ENCODE measurements around the gene FGF4. TPM values are rescaled to one million over a fixed set of nuclear protein-coding genes. Genes with fewer than 3 reads are reported as not detected.

FGF4 gene
- total and polyA plus RNA-seq, 7 donors: not detected

DNA sequence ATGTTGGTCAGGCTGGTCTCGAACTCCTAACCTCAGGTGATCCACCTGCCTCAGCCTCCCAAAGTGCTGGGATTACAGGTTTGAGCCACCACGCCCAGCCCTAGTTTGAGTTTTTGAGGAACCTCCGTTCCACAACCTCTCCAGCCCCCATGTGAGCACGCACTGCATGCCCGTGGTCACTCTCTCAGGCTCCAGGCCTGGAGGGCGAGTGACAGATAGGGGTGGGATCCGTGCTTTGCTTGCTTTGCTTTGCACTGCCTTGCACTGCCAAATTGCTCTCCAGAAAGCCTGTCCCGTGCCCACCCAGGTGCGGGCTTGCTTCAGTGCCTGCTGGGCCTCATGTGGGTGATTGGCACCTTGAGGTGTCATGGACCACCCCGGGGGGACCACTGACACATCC lies 29.9 kb downstream of the FGF4 start:
- Histone ChIP-seq H3K4me3 (no peak overlapping the region), H3K4me1 (no peaks in the 10 kb centered on the region), H3K9me3 (no peaks in the 10 kb centered on the region), H3K27me3 (ENCODE audit: insufficient read depth in 3 of 3, low read length in 2 of 3) (peaks cover 0 to 22% (median 8%) of the 10 kb centered on the region in 3 donors), H3K27ac (no peak overlapping the region), H3K36me3 (ENCODE audit: insufficient read depth in 1 of 2, low read depth in 1 of 2) (no peaks in the 10 kb centered on the region)
- WGBS, 3 donors: 75 to 83% (median 80%) methylated on average over 10 of the region's 10 CpGs
- intact Hi-C loops (cut with DNase I): no loop called here
- DNase-seq (no peak), ATAC-seq (no peak)
- TF ChIP-seq, protein P1, sequence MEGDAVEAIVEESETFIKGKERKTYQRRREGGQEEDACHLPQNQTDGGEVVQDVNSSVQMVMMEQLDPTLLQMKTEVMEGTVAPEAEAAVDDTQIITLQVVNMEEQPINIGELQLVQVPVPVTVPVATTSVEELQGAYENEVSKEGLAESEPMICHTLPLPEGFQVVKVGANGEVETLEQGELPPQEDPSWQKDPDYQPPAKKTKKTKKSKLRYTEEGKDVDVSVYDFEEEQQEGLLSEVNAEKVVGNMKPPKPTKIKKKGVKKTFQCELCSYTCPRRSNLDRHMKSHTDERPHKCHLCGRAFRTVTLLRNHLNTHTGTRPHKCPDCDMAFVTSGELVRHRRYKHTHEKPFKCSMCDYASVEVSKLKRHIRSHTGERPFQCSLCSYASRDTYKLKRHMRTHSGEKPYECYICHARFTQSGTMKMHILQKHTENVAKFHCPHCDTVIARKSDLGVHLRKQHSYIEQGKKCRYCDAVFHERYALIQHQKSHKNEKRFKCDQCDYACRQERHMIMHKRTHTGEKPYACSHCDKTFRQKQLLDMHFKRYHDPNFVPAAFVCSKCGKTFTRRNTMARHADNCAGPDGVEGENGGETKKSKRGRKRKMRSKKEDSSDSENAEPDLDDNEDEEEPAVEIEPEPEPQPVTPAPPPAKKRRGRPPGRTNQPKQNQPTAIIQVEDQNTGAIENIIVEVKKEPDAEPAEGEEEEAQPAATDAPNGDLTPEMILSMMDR (IDR thresholded peaks at IDR 0.05): no peak

DNA sequence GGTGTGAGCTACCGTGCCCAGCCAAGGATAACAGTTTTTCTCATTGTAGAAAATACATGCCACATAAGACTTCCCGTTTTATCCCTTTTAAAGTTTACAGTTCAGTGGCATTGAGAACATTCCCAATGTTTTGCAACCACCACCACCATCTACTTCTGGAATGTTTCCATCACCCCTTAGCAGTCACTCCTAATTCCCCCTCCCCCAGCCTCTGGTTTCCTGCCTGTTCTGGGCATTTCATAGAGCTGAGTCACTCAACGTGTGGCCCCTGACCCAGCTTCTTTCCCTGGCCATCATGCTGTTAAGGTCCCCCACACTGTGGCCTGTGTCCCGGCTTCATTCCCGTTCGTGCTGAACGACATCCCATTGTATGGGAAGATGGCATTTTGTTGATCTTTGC lies 30.7 kb downstream of the FGF4 start:
- WGBS, 3 donors: 57 to 62% (median 57%) methylated on average over 7 of the region's 7 CpGs
- DNase-seq: no peak
- Histone ChIP-seq H3K36me3 (ENCODE audit: insufficient read depth in 1 of 2, low read depth in 1 of 2) (no peaks in the 10 kb centered on the region), H3K9me3 (no peaks in the 10 kb centered on the region), H3K27me3 (ENCODE audit: insufficient read depth in 3 of 3, low read length in 2 of 3) (peaks cover 0 to 22% (median 8%) of the 10 kb centered on the region in 3 donors), H3K27ac (no peak overlapping the region), H3K4me3 (no peak overlapping the region), H3K4me1 (no peaks in the 10 kb centered on the region)
- intact Hi-C loops (cut with DNase I): no loop called here
- ATAC-seq: no peak
- TF ChIP-seq, protein P1 (IDR thresholded peaks at IDR 0.05): no peak

DNA sequence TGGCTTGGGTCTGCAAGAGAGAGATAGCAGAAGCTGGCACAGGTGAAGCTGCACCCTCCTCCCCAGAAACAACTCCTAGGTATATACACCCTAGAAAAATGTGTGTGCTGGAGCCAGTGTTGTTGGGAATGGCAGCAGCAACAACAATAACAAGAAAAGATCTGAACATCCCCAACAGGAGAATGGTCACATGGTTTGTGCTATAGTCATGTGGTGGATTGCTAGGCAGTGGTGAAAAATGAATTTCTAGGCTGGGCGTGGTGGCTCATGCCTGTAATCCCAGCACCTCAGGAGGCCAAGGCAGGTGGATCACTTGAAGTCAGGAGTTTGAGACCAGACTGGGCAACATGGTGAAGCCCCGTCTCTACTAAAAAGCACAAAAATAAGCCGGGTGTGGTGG lies 40.3 kb downstream of the FGF4 start:
- TF ChIP-seq, protein P1 (IDR thresholded peaks at IDR 0.05): no peak

DNA sequence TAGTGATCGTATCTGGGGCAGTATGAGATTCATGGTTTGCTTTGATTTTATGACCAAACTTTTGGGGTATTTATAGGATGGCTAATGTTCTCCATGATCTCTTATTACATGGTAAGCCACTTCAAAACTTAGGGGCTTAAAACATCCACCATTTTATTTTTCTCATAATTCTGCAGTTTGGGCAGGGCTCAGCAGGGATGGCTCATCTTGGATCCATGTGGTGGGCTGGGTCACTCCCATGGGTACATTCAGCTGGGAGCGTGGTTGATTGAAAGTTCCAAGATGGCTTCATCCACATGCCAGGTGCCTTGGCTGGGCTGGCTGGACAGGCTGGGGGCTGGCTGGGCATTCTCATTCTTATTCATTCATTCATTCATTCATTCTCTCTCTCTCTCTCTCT lies 40.8 kb downstream of the FGF4 start:
- TF ChIP-seq, protein P1 (IDR thresholded peaks at IDR 0.05): no peak
- 73 to 84% (median 83%) methylated on average over 2 of the region's 2 CpGs for WGBS, 3 donors
- peaks cover 0 to 21% (median 6%) of the 10 kb centered on the region in 3 donors for H3K27me3 ChIP-seq (ENCODE audit: insufficient read depth in 3 of 3, low read length in 2 of 3)

More for the DNA sequence above, 40.3 kb downstream of the FGF4 start:
- Histone ChIP-seq H3K27me3 (ENCODE audit: insufficient read depth in 3 of 3, low read length in 2 of 3) (peaks cover 0 to 16% (median 6%) of the 10 kb centered on the region in 3 donors), H3K9me3 (peaks cover 3% of the 10 kb centered on the region), H3K36me3 (ENCODE audit: insufficient read depth in 1 of 2, low read depth in 1 of 2) (no peaks in the 10 kb centered on the region), H3K4me3 (no peak overlapping the region), H3K27ac (no peak overlapping the region), H3K4me1 (no peaks in the 10 kb centered on the region)
- WGBS, 3 donors: 94 to 98% (median 95%) methylated on average over 3 of the region's 3 CpGs
- ATAC-seq: no peak
- no peak for DNase-seq
- intact Hi-C loops (cut with DNase I): no loop called here

DNA sequence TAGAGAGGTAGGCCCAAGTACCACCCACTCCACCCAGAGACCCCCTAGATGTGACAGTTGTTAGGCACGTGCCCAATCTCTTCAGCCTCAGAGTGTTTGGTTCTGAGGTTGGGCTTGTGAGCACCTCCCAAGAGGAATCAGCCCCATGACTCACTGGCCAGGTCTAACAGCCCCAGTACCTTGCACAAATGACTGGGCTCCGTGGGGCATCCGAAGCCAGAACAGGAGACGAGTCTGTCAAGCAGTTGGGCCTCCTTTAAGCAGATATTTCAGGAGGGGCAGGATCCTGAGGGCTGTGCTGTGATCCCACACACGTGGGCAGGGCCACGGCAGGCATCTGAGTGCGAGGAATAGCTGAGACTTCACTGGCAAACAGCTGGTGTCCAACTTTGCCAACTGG lies 42.2 kb downstream of the FGF4 start:
- TF ChIP-seq, protein P1 (IDR thresholded peaks at IDR 0.05): no peak
- WGBS, 3 donors: 56 to 57% (median 56%) methylated on average over 7 of the region's 7 CpGs
- H3K27me3 ChIP-seq (ENCODE audit: insufficient read depth in 3 of 3, low read length in 2 of 3): peaks cover 0 to 33% (median 3%) of the 10 kb centered on the region in 3 donors
- no peak for DNase-seq
- no peaks in the 10 kb centered on the region for H3K36me3 ChIP-seq (ENCODE audit: insufficient read depth in 1 of 2, low read depth in 1 of 2)
- no peaks in the 10 kb centered on the region for H3K9me3 ChIP-seq
- no peaks in the 10 kb centered on the region for H3K4me1 ChIP-seq
- ATAC-seq: no peak
- no peak overlapping the region for H3K27ac ChIP-seq
- intact Hi-C loops (cut with DNase I): no loop called here
- no peak overlapping the region for H3K4me3 ChIP-seq

More for the DNA sequence above, 40.8 kb downstream of the FGF4 start:
- Histone ChIP-seq H3K36me3 (ENCODE audit: insufficient read depth in 1 of 2, low read depth in 1 of 2) (no peaks in the 10 kb centered on the region), H3K4me1 (no peaks in the 10 kb centered on the region), H3K27ac (no peak overlapping the region), H3K4me3 (no peak overlapping the region), H3K9me3 (peaks cover 3% of the 10 kb centered on the region)
- intact Hi-C loops (cut with DNase I): no loop called here
- DNase-seq (no peak), ATAC-seq (no peak)
